PC-9 (cell line): ENCODE results near the gene SGPL1.

Experiments used
- EZH2 ChIP-seq: fragments of 200-600 bp; sonication (generic); IDR thresholded peaks from 2 replicates; pipeline ENCODE4 v1.8.0; 2017; ENCODE audit warnings: antibody characterized with exemption, low read depth
- TF ChIP-seq, protein P1 (sequence below): fragments of 200-600 bp; sonication (generic); conservative IDR thresholded peaks from 2 replicates; pipeline ENCODE4 v1.6.1; 2017; ENCODE audit warnings: mixed run types, antibody characterized with exemption, mild to moderate bottlenecking, moderate library complexity

DNA sequence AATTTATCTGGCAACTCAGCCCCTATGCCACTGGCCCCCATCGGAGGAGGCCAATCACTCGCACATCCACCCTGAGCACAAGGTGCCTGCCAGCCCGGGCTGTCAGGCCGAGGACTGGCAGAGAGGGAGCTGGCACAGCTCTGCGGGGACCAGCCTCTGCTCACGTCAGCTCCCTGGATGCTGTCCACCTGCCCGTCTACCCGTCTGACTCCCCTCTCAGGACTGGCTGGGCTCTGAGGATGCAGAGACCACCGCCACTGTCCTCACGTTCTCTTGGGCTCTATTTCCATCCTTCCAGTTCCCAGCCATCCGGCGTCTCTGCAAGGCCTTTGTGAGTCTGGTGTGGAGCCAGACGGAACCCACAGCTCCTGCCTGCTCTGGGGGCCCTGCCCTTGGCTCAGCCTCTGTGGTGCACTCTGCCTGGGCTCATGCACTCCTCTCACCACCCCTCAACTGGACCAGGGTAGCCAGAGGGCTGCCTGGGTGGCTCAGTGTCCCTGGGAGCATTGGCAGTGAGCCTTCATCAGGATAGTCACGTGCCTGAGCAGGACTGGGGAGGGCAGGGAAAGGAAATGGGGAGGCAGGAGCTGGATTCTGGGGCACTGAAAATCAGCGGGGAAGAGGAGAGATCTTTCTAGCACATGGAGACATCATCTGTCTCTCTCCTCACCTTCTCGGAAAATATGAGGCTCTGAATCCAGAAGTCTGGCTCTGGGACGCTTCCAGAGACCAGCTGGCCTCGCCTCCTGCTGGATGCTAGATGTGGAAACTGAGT, 110.7 kb downstream of the SGPL1 start:
- TF ChIP-seq, protein P1, sequence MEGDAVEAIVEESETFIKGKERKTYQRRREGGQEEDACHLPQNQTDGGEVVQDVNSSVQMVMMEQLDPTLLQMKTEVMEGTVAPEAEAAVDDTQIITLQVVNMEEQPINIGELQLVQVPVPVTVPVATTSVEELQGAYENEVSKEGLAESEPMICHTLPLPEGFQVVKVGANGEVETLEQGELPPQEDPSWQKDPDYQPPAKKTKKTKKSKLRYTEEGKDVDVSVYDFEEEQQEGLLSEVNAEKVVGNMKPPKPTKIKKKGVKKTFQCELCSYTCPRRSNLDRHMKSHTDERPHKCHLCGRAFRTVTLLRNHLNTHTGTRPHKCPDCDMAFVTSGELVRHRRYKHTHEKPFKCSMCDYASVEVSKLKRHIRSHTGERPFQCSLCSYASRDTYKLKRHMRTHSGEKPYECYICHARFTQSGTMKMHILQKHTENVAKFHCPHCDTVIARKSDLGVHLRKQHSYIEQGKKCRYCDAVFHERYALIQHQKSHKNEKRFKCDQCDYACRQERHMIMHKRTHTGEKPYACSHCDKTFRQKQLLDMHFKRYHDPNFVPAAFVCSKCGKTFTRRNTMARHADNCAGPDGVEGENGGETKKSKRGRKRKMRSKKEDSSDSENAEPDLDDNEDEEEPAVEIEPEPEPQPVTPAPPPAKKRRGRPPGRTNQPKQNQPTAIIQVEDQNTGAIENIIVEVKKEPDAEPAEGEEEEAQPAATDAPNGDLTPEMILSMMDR, result no peak
- TF ChIP-seq EZH2, result no peak
